HG03108 (cell line): ENCODE results near the gene HYDIN.
"Not testable (repeated sequence)": the region's sequence is repeated elsewhere in the genome, so short reads cannot be mapped to it uniquely, and the experiment has no call there.

Experiments
- ATAC-seq: cut with Tn5 transposase; IDR thresholded peaks from one replicate; pipeline ENCODE4 v1.9.1; 2021; ENCODE audit warnings: moderate library complexity; ENCODE audit not compliant: unreplicated experiment

HYDIN gene

DNA sequence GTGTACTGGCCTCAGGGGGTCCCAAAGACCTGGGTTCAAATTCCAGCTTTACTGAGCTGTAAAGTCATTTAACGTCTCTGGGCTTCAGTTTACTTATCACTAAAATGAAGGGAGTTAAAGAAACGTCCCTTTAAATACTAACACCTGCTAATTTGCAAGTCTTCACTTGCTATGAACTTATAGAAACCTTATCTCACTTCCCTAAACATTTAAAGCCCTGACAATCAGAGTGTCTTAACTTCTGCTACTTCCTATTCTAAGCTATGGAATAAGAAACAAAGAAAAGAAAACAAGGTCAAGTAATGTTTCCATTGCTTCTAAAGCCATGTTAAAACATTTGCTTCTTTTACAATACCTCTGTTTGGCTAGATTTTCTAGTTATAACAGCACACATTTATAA is 87.3 kb downstream of the HYDIN start:
- ATAC-seq = not testable (repeated sequence)

DNA sequence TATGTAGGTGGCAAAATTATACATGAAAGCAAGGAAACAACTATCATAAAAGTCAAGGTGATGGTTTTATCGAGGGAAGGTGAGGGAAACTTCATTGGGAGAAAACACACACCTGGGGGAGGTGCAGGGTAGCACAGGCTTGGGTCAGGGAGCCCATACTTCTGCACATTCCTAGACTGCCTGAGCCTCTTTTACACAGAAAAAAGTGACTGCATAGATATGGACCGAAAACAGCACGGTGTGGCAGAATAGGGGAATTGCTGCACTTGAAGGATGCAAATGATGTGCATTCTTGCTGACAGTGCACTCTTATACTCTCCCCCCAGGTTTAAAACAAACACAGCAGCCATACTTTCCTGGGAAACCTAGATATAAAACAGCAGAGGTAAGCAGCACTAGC is 120.0 kb downstream of the HYDIN start:
- ATAC-seq = not testable (repeated sequence)

DNA sequence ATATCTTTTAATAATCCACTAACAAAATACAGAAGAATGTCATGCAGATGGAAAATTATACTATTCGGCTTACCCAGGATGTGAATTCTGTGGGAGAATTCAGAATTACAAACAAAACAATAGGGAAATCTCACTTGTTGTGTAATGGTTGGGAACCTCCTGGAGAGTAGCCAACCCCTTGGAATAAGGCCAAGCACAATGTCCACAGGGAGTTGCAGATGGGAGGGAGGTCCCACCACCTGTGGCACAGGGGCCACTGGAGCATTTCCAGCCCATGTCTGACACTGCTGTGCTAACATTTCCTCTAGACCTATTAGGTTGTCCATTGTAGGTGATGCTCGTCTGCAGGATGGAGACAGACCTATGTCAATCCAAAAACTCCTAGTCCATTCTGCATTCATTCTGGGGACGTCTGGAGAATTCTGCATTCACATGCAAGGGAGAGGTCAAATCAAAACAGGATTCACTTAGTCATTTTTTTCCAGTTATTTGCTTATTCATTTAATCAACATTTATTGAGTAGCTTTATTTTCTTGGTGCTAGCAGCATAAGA is 120.8 kb downstream of the HYDIN start:
- ATAC-seq = not testable (repeated sequence)

DNA sequence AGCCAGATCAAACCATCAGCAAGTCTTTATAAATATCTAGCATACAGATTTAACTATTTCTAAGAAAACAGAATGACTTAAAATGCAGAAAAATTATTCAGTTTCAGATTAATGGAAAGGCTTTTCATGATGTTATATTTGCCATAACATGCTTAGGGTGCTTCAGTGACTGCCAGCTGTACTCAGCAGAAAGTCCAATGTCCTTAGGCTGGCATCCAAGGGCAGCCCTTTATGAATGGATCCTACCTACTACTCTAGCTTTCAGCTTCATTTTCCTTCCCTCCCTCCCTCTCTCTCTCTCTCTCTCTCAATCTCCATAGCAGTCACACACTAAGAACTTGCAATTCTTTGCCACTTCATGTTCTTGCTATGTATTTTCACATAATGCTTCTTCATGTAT is 124.6 kb downstream of the HYDIN start:
- ATAC-seq = not testable (repeated sequence)

DNA sequence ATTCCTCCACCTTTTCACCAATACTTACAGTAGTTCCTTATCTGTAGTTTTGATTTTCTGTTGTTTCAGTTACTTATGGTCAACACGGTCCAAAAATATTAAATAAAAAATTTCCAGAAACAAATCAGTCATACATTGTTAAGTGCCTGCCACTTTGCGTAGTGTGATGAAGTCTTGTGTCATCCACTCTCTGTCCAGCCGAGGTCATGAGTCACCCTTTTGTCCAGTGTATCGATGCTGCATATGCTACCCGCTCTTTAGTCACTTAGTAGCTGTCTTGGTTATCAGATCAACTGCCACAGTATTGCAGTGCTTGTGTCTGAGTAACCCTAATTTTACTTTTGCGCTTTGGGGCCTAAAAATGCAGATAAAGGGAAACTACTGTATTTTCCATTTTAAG is 146.9 kb downstream of the HYDIN start:
- not testable (repeated sequence) for ATAC-seq

DNA sequence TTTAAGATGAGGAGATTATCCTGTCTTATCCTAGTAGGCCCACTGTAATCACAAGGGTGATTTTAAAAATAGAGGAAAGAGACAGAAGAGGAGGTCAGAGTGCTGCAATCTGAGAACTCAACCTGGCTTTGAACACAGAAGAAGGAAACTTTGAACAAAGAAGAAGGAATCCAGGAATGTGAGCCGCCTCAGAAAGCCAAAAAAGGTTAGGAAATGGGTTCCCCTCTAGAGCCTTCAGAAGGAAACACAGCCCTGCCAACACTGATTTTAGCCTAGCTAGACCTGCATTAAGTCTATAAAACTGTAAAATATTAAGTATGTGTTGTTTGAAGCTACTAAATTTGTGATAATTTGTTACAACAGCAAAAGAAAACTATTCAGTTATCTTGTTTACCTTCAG is 149.7 kb downstream of the HYDIN start:
- not testable (repeated sequence) for ATAC-seq

GRCh38 chr16:71080262-71080661 is 150.3 kb downstream of the HYDIN start:
- ATAC-seq = not testable (repeated sequence)

DNA sequence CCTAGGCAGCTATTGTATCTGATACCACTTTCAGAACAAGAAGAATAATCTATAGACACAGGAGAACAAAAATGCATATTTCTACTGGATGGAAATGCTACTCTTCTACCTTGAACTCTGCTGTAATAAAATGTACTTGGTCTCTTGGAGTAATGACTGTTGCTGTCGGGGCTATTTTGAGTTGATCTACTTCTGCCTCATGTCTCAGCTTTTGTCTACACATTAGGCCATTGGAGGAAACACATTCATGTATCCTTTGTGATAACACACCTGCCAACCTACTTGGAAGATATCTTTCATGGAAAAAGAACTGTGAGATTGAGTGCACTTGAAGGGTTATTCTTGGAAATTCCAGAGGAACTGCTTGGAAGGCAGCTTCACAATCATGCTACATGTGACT is 159.9 kb downstream of the HYDIN start:
- ATAC-seq = not testable (repeated sequence)

DNA sequence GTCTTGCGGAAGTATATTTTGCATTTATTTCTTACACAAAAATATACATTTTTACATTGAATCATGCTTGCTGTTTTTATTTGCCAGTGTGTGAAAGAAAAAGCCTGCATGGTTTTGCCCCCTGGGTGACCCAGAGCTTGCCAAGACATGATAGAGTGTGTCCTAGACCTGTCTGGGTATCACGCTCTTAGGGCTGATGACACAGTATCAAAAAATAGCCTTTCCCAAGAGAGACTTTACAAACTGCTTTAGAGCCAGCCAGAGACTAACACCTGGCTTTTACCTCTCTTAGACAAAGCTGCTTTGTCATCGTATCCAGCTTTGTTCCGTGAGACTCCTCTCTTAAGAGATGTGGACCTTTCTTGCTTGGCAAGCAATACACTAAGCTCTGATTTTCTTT is 160.7 kb downstream of the HYDIN start:
- not testable (repeated sequence) for ATAC-seq

GRCh38 chr16:71053897-71054609 is 176.5 kb downstream of the HYDIN start:
- not testable (repeated sequence) for ATAC-seq

DNA sequence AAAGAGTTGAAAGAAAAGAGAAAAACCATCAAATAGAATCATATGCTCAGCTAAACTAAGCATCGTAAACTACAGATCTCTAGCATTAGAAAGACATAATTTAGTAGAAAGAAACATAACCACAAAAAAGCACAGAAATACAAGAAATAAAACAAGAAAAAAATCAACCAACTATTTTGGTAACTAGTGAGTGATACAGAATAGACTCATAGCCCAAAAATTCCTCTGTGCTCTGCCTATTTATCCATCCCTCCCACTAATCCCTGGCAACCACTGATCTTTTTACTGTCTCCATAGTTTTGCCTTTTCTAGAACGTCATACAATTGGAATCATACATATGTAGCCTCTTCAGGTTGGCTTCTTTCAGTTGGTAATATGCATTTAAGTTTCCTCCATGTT is 180.2 kb downstream of the HYDIN start:
- ATAC-seq = not testable (repeated sequence)

GRCh38 chr16:71039368-71040111 is 191.0 kb downstream of the HYDIN start:
- ATAC-seq = not testable (repeated sequence)

DNA sequence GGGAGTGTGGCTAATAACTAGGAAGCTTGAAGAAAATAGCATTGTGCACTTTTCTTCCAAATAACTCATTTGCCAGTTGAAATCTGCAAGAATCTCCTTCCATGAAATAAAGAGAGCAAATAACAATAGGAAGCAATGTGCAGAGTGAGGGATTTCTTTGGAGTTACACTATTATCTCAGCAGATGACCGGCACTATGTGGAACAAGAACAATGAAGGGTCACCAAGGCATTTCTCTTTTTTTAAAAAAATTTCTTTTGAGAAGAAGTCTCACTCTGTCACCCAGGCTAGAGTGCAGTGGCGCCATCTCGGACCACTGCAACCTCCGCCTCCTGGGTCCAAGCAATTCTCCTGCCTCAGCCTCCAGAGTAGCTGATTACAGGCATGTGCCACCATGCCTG is 192.1 kb downstream of the HYDIN start:
- ATAC-seq = not testable (repeated sequence)

GRCh38 chr16:71037987-71038386 is 192.5 kb downstream of the HYDIN start:
- not testable (repeated sequence) for ATAC-seq

DNA sequence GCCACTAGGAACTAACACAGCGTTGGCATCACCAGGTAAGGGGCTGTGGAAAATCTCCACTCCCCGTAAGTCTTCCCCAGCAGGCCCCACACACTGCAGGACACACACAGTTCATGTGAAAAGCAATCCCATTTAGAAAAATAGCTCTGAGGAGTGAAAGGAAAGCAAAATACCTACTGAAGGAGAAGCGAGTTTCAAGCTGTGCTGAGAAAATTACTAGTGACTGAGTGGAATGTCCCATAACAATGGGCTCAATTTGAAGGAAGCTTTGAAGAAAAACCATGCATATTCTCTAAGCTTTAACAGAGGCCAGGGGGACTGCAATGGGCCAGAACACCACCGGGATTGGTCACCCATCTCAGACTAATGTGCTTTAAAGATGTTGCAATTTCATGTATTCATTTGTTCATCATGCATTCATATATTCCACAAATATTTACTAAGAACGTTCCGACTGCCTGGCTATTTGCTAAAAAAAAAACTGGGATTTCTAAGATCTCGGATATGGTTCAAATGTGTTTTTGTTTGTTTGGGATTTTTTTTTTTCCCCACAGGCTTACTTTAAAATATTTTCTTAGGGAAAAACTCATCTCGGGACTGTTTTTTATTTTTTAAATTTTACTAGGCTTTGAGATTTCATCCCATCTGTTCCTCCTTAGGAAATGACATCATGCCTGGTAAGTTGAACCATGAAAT is 202.3 kb downstream of the HYDIN start:
- ATAC-seq = not testable (repeated sequence)

DNA sequence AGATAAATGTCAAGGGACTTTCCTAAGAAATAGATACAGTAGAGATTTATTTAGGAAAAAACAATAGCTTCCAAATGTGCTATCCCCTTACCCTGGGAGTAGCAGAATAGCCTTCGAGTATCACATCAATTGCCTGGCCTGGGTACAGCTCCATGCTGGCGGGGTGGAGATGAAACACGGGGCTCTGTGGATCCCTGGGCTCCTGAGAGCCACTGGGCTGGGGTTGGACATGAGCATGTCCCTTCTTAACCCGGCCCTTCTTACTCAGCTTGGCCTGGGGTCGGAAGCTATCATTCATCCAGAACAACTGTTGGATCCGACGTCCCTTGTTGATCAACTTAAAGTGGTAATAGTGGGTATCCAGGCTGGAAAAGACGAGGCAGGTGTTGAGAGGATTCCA is 203.0 kb downstream of the HYDIN start:
- not testable (repeated sequence) for ATAC-seq

GRCh38 chr16:71023851-71024439 is 206.6 kb downstream of the HYDIN start:
- ATAC-seq = not testable (repeated sequence)

DNA sequence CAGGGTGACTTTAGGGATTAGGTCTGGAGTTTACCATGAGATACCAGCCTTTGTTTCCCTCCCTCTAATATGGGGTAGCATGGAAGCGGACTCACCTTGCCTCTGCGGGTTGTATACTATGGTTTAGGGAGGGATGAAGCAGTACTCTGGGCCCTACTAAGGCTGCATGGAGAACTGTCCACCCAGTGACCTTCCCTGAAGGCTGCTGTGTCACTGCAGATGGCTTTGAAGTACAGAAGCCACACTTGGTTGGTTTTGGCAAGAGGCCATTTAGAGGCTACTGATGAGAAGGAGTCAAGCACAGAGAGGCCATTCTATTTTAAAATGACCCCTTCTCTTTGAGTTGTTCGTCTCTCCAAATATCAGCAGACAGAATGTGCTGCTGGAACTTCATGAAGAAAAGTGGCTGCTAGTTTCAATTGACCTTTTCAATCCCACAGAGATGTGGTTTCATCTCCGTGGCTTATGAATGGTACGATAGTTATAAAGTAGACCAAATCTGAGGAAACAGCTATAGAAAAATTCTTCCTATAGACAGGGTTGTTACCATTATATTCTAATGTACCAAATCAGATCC is 208.5 kb downstream of the HYDIN start:
- ATAC-seq = not testable (repeated sequence)

DNA sequence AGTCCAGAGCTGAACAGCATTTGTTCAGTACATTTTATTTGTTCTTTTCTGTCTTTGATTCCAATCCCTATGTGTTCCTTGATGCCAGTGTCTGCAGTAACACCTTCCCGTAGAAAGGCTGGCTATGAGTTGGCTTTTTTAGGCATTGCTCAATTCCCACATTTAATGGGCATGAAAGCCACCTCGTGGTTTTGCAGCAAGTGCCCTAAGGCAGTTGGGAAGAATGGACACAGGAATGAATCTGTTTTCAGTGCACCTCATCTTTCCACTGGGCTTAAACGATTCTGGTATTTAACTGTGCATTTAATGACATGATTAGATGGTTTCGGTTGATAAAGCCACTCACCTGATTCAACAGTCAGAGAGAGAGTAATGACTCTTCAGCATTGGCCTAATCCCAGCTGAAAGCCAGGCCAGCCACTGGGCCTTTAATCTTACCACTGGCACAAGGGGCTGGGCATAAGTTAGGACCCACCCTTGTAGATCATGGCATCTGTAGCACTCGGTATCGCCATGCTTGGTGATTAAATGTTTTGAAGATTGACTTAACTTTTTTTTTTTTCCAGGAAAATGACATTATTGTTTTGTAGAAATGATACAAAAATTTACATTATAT is 211.3 kb downstream of the HYDIN start:
- ATAC-seq = not testable (repeated sequence)

DNA sequence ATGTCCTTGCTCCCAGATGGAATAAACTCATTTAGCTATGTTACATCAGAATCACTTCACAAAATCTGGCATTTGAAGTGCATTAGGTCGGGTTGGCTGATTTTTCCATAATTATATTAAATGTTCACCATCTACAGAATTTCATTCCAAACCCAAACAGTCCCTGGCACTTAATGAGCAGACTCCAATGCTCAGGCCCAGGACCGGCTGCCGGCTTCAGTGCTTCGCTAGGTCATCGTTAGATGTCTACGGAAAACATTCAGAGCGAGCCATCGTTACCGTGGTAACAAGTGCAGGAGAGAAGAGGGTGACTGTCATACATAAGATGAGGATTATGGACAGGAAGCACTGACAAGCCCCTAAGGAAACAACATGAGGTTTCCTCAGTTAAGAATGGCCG is 215.1 kb downstream of the HYDIN start:
- not testable (repeated sequence) for ATAC-seq
